ENCODE measurements around the gene MFSD6.
A peak's percentile ranks its signal among the peaks of the same experiment; 100 is the strongest.

The MFSD6 gene

DNA sequence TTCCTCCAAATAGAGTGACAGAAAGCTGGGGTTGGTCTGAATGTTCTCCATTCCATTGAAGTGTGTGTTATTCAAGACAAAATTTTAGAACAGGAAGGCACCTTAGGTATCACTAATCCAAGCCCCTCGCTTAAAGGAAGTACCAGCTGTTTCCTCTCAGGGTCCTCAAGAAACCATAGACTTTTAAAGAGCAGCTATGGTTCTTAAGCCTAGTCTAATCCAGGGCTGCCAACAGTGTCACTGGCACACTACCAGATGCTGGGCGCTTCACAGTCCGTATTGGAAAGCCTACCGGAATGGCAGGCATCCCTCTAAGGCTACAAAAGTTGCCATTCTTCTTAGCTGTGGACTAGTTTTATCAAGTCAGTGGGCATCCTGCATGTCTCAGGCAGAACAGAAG, 124.4 kb downstream of the MFSD6 start:
- no peak for DNase-seq (ENCODE audit: low spot score)

DNA sequence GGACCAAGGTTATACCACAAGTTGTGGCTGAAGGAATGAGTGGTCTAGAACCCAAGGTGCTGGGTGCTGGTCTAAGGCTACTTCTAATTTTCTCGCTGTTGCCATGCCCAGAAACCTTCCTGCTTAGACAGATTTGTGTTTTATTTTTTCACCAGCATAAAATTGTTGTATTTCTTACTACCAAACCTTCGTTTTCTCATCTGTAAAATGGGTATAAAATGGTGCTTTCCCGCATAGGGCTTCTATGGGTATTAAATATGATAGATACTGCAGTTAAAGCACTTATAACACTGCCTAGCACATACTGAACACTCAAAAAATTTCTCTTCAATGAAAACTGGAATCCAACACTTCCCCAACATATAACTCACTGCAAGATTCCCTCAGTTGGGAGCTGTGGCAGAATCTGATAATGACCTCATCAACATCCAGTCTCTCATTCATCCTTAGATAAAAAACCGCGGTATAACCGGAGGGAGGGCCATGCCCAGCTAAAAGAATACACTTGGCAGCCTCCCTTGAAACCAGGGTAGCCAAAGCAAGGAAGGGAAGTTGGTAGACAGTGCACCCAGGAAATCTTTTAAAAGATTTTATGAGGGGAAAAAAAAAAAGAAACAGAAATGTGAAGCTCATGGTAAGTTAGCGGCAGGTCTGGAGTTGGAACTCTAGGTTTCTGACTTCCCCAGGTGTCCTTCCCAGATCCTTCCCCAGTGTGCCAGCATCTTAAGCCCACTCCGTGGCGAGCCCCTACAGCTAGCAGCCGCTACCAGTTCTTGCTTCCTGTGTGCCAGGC, 125.2 kb downstream of the MFSD6 start:
- no peak for DNase-seq (ENCODE audit: low spot score)

DNA sequence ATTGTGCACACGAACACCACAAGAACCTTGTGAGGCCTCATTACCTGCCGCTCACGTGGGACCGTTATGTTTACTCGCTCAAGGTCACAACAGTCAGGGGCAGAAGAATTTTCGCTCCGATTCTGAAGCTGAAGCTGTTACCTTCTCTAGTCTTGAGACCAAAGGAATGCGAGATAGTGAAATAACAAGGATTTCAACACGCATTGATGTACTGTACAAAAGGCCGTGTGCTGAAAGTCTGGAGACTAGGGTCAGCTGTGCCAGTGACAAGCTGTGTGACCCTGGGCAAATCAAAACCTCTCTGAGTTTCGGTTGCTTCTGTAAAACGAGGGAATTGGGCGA, 125.8 kb downstream of the MFSD6 start:
- DNase-seq (ENCODE audit: low spot score) = peak; percentile 74

DNA sequence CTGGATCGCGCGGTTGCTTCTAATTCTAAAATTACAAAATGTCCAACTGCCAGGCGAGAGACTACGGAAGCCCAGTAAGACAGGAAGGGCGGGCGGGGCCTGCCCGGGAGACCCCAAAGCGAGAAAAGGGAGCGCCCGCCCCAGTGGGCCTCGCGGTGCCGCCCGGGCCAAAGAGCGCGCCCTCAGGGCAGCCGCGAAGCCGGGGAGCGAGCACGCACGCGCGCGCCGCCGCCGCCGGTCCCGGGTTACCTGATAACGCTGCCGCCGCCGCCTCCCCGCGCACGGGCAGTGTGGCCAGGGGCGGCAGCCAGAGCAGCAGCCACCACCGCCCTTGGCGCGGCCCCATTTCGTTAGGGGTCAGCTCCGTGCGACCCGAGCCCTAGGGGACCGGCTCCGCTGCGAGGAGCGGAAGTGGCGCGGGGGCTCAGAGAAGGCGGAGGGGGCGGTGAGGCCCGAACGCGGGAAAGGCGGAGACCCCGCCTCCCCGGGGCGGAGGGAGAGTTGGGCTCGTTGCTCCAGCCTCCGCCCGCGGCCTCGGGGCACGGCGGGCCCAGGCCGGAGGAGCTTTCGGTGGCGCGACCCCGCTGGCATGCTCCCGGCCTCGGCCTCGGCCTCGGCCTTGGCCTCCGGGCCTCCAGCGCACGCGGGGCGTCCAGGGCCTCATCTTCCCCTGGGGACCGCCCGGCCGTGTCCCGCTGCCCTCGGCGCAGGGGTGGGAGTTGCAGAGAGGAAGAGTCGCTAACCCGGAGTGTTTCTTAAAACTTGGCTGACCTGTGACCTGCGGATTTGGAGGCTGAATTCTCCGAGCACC, 126.4 kb downstream of the MFSD6 start, which contains the start of gene NEMP2:
Gene NEMP2, minus strand, starts transcription at position 413 of the 811 bp plus-strand sequence. Its CDS starts 67 bp downstream, at position 346.
- DNase-seq (ENCODE audit: low spot score) = peak; percentile 77

DNA sequence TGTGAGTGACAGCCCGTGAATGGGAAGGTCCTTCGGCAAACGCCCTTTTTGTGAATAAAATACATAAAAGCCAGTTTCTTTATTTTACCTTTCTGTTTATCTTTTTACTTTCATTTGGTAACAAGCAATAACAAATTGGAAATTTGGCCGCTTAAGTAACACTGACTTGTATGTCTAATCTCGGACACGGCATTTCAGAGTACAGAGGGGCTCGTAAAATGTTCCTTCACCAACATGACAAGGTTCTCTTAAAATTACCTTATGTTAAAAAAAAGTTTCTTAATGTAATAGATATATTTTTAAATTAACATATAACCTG, 126.9 kb downstream of the MFSD6 start:
- DNase-seq (ENCODE audit: low spot score) = no peak

DNA sequence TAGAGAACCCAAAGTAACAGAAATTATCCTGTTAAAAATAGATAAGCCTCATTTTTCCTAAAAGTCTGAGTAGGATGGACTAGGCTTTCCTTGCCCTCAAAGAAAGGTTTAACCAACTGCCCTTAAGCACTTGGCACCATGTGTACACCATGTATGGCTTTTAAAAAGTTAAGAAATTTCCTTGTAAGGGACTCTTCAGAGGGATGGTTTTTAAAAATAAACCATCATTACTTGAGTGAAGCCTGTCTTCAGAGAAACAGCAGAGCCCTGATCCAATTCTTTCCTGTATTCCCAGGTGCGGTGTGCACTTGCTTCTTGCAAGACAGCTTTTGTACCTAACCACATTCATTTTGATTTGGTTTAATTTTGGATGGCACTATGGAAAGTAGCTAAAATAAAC, 127.4 kb downstream of the MFSD6 start:
- DNase-seq (ENCODE audit: low spot score) = no peak

DNA sequence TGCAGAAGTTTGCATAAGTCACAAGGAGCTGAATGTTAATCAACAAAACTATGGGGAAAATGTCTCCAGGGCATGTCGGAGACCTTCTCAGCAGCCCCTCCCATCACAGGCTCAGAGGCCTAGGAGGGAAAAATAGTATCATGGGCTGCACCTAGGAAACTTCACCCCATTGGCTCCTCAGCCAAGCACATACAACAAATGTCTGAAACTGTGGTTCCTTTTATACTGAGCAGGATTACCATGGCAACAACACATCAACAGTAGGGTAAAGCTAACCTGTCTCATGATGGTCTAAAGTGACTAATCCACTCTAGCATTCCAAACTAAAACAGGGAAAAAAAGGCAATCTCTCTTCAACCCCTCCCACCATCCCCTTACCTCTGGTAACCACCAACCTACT, 129.6 kb downstream of the MFSD6 start:
- DNase-seq (ENCODE audit: low spot score) = no peak

DNA sequence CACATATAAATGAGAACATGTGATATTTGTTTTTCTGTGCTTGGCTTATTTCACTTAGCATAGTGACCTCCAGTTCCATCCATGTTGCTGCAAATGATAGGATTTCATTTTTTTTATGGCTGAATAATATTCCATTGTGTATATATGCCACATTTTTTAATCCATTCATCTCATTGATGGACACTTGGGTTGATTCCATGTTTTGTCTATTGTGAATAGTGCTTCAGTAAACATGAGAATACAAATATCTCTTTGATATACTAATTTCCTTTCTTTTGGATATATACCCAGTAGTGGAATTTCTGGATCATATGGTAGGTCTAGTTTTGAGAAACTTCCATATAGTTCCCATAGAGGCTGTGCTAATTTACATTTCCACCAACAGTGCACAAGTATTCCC, 130.0 kb downstream of the MFSD6 start:
- no peak for DNase-seq (ENCODE audit: low spot score)

DNA sequence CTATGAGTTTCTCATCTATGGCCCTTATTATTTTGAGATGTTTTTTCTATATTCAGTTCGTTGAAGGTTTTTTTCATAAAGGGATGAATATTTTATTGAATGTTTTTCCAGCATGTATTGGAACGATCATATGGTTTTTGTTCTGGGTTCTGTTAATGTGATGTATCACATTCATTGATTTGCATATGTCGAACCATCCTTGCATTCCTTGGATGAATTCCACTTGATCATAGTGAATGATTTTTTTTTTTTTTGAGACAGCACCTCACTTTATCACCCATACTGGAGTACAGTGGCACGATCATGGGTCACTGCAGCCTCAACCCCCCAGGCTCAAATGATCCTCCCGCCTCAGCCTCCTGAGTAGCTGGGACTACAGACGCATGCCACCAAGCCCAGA, 131.9 kb downstream of the MFSD6 start:
- no peak for DNase-seq (ENCODE audit: low spot score)

DNA sequence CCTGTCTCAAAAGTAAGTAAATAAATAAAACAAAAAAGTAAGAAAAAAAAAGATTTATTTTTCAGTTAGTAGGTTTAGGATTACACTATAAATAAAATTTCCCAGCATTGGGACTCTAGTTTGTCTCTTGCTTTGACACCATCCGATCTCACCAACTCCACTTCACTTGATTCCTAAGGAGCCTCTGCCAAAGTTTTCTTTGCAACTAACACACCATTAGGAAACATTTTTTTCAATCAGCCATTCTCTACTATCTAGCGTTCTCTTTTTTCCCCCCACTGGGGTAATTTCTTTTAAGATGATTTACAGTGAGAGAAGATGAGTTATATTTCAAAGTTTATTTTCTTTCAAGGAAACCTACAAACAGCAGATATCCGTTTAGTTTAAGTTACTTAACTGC, 136.9 kb downstream of the MFSD6 start:
- DNase-seq (ENCODE audit: low spot score) = no peak

DNA sequence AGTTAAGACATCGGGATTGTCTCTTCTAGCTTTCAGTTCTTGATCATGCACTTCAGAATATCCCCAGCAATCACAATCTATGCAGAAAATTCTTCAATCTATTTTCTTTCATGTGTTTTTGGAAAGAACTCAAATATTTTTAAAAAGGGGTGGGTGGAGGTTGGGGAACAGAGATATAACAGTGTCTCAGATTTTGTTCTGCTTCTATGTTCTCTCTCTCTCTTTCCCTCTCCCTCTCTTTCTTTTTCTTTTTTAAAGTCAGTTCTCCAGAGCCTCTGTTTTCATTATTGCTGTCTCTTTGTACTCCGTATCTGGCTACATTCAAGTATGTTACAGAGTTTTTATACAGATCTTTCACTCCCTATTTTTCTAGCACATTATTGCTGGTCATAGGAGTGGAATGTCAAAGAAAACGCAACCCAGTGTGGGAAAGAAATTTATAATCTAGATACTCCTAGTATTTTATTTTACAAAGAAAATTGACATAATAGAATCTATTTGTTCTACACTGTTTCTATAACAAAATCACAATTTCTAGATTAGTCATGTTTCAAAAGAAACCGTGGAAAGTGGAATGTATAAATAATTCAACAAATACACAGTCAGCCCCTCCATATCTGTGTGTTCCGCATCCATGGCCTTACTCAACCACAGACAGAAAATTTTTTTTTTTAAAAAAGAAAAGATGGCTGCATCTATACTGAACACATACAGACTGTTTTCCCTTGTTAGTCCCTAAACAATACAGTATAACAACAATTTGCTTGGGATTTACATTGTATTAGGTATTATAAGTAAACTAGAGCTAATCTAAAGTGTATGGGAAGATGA, 137.6 kb downstream of the MFSD6 start:
- no peak for DNase-seq (ENCODE audit: low spot score)

DNA sequence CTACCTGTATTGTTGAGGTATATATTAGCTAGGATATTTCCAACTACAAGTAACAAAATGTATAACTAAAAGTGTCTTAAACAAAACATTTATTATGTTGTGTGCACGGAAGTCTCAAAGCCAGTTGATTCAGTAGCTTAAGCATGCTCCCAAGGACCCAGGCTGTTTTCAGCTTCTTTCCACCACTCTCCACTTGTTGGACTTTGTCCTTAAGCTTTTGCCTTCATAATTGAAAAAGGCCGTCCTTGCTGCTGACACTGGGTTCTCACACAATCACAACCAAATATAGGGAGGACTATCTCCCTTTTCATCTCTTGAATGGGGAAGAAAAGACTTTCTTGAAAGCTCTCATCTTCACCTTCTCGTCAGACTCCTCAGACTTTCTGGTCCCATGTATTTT, 138.6 kb downstream of the MFSD6 start:
- DNase-seq (ENCODE audit: low spot score) = no peak

DNA sequence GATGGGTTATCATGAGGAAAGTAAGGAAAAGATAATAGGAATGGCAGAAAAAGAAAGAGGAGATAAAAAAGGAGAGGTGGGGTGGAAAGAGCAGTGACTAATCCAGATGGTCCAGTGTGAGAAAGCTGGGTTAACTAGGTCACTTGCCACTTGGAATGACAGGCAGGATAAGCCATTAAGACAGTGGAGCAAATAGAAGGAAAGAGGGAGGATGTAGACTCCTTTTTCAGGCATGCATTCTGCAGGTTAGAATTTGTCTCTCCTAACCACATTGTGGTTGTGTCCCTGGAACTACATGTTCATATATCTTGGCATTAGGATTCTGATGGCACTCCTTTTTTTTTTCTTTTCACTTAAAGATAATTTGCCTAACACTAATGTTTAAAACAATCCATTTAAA, 139.7 kb downstream of the MFSD6 start:
- DNase-seq (ENCODE audit: low spot score) = no peak

DNA sequence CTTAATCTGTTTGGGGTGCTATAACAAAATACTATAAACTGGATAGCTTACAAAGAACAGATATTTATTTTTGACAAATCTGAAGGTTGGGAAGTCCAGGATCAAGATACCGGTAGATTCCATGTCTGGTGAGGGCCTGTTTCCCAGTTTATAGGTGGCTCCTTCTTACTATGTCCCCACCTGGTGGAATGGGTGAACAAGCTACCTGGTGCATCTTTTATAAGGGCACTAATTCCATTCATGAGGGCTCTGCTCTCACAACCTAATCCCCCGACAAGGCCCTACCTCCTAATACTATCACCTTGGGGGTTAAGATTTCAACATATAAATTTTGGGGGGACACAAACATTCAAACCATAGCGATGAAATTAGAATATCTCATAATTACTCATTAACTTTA, 142.0 kb downstream of the MFSD6 start:
- no peak for DNase-seq (ENCODE audit: low spot score)
